Body of pancreas (tissue), 4 donors: ENCODE data around the gene NAA25.
"Not testable (repeated sequence)": the region's sequence is repeated elsewhere in the genome, so short reads cannot be mapped to it uniquely, and the experiment has no call there.

ENCODE experiments used
- POLR2A ChIP-seq, 3 donors: fragments of 450-650 bp; IDR thresholded peaks; one replicate each; pipeline ENCODE4 v1.6.1; 2016; ENCODE audit warnings: antibody characterized with exemption in 3 of 3, mild to moderate bottlenecking in 2 of 3
- TF ChIP-seq, protein P1 (sequence below), 7 experiments: fragments of 450-650 bp in 4 of 7; fragments of 200-600 bp in 3 of 7; sonication (generic) in 3 of 7; IDR thresholded peaks; one replicate each; pipeline ENCODE4 v1.5.1; 2016 to 2019; ENCODE audit warnings: antibody characterized with exemption in 7 of 7

- TF ChIP-seq, protein P1, sequence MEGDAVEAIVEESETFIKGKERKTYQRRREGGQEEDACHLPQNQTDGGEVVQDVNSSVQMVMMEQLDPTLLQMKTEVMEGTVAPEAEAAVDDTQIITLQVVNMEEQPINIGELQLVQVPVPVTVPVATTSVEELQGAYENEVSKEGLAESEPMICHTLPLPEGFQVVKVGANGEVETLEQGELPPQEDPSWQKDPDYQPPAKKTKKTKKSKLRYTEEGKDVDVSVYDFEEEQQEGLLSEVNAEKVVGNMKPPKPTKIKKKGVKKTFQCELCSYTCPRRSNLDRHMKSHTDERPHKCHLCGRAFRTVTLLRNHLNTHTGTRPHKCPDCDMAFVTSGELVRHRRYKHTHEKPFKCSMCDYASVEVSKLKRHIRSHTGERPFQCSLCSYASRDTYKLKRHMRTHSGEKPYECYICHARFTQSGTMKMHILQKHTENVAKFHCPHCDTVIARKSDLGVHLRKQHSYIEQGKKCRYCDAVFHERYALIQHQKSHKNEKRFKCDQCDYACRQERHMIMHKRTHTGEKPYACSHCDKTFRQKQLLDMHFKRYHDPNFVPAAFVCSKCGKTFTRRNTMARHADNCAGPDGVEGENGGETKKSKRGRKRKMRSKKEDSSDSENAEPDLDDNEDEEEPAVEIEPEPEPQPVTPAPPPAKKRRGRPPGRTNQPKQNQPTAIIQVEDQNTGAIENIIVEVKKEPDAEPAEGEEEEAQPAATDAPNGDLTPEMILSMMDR (IDR thresholded peaks at IDR 0.05), result not testable (repeated sequence)
- TF ChIP-seq POLR2A (IDR thresholded peaks at IDR 0.05), result not testable (repeated sequence)
Observed at GRCh38 chr12:112009596-112009995, 99.0 kb downstream of the NAA25 start.
